NCI-H446 (cell line): ENCODE results near the gene PPID.
"Not testable (repeated sequence)": the region's sequence is repeated elsewhere in the genome, so short reads cannot be mapped to it uniquely, and the experiment has no call there.

Experiments used
- DNase-seq, 2 experiments: peaks; one replicate each; lab custom pipeline; 2025; lab: John Stamatoyannopoulos, UW

PPID gene

DNA sequence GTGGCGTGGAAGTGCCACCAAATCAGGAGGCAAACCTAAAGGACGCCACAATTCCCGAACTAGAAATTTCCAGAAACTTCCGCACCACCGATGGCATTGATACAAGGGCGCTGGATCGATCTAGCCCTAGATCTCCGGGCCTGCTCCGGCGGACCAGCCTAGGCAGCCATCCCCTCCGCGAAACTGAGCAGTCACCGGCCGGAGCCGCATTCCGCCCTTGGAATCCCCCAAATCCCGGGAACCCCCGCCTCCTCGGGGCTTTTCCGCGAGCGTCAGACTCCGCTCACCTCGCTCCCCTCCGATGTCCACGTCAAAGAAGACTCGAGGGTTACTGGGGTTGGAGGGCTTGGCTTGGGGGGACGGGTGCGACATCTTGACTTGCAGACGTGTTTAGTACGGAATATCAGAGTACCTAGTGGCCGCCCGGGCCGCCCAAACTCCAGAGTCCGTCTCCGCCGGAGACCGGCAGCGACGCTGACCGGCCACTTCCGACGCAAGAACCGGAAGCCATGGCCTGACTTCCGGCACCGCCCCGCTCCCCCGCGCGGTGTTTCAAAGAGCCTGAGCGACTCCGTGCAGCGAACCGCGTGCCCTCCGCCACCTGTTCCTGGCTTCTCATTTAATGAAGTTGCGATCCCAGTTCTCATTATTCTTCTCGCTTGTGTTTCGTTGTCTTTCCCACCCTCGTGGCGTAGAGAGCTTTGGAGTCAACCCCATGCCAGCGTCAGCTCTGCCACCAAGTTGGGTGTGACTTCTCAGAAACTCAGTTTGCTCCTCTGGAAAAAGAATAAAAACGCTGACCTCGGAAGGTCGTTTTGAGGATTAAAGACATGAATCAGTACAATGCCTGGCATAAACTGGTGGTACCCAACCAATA, at the start of gene PPID:
TSS of gene PPID (minus strand) at position 480 of the 877 bp plus-strand sequence. CDS start at position 372, 108 bp downstream.
- DNase-seq: peak; percentile 48 to 79

DNA sequence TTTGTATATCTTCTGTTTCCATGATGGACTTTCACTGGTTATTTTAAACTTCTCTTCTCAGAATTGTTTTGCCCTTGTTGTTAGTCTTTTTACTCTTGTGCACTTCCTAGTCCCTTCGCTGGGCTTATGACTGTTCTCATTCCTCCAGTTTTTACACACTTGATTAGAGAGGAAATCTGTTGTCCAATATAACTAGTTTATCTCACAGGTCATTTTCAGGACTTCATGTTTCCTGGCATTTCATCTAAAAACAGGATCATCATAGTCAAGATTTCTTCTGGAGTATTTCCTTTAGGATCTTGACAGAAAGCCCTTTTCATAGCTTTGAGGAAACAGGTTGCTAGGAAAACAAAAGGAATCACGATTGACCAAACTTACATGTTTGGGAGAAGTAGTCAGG, 48.6 kb upstream of the PPID start:
- DNase-seq: no peak

- no peak for DNase-seq
These were observed 47.5 kb upstream of the PPID start for GRCh38 chr4:158770671-158771070.

GRCh38 chr4:158769175-158769921, 46.2 kb upstream of the PPID start:
- DNase-seq: no peak

DNA sequence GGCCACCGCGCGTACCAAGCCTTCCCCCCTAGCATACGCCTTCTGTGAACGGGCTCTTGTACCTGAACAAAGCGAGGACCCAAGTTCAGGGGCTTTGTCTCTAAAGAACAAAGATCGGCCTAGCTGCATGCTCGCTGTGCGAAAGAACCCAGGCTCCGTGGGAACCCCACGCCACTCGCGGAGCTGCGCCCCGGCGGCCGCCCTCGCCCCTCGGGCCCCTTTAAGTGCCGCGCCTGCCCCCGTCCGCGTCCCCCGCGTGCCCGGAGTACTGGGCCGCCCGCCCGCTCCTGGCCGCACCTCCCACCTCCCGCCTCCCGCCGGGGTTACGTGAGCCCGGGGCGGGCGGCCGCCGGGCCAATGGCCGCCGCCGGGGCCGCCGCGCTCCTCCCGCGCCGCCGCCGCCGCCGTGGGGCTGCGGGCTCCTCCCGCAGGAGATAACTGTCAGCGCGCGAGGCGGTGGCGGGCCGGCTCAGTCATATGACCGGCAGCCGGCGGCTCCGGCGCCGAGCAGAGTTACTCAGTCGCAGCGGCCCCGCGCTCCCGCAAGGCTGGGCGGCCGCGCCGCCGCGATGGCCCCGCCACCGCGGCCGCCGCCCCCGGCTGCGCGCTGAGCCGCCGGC, 45.5 kb upstream of the PPID start, which contains the start of gene FNIP2:
TSS of gene FNIP2 (plus strand) at position 472 of the 620 bp plus-strand sequence. CDS start 187 bp downstream, outside the sequence.
- DNase-seq: peak in 1 of 2 experiments; percentile 77

DNA sequence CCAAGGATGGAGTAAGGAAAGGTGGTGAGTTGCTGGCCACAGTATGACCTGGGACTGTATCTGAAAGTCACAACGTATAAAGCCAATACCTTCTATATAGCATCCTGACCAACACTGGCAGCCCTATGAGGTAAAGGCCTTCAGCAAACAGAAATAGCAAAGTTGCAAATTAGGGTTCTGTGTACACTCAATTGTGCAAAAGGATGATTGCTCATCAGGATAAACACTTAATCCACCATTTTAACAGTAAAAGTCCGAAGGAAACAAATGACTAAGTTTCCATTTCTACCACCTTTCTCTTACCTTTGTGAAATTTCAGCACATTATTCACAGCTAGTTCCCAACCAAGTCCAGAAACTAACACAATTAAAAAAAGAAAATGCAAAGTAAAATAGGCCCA, 44.3 kb upstream of the PPID start:
- DNase-seq: no peak

- DNase-seq: no peak
These were observed 43.3 kb upstream of the PPID start for GRCh38 chr4:158766434-158767044.

GRCh38 chr4:158763462-158763861, 40.3 kb upstream of the PPID start:
- DNase-seq: no peak

- DNase-seq: no peak
These were observed 39.4 kb upstream of the PPID start for GRCh38 chr4:158762553-158762952.

DNA sequence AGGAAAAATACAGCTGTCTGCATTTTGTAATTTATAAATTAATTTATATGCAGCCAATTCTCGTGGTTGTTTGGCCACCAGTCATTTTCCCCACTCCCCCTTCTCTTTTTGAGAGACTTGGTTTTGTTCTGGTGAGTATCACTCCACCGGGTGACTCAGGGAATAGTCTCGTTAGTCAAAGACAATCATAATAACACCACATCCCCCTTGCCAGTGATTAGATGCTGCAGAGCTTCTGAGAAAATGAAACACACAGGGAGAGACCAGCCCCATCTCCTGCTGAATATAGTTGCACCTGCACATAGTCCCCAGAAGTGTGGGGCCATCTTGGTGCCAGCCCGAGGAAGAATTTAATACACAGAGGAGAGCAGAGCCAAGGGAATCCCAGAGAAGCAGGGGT, 37.7 kb upstream of the PPID start:
- no peak for DNase-seq

GRCh38 chr4:158759539-158759938, 36.3 kb upstream of the PPID start:
- DNase-seq: not testable (repeated sequence)

DNA sequence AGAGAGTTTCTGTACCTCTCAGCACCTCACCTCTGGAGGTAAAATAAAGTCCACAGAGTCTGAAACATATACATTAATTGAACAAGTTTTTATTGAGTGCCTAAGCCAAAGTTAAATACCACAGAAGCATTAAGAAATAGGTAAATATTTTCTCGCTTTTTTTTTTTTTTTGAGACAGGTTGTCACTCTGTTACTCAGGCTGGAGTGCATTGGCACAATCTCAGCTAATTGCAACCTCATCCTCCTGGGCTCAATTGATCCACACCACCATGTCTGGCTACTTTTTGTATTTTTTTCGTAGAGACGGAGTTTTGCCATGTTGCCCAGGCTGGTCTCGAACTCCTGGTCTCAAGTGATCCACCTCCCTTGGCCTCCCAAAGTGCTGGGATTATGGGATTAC, 35.5 kb upstream of the PPID start:
- no peak for DNase-seq

DNA sequence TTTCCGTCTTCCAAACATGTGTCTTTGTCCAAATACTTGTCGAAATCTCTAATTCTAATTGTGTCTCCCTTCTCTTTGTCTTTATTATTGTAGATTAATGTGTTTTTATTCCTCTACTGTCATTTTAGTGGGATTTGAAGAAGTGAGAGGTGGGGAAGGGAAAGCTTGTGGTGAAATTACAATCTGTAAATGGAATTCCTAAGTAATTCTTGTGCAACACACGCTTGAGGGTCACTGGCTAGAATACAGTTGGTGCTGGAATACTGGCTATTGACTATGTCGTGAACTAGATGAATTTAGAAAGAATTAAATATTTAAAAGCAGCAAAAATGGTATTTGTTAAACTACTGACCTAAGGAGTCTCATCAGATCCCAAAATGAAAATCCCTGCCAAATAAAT, 34.9 kb upstream of the PPID start:
- DNase-seq: no peak

GRCh38 chr4:158756588-158756987, 33.4 kb upstream of the PPID start:
- DNase-seq: no peak

GRCh38 chr4:158755819-158756218, 32.6 kb upstream of the PPID start:
- not testable (repeated sequence) for DNase-seq

DNA sequence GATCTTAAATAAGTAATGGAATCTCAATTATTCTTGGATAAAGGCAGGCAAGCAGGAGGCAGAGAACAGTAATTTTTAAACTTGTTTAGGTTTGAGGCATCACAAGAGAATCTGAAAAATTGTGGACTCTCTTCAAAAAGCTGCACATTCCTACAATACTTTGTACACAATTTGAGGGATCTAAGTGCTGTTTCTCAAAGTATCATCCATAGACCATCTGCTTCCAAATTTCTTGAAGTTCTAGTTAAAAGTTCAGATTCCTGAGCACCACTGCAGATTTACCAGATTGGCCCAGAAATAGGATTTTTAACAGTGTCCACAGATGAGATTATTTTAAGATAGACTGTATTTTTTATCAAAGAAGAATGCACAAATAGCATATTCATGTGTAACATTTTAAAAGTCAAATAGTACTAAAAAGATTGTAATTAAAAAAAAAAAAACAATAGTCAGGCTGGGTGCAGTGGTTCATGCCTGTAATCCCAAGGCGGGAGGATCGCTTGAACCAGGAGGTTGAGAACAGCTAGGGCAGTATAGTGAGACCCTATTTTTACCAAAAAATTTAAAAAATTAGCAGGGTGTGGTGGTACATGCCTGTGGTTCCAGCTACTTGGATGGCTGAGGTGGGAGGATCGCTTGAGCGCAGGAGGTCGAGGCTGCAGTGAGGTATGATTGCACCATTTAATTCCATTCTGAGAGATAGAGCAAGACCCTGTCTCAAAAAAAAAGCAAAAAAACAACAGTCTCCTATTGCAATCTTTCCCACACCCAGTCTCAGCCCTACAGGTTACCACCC, 31.4 kb upstream of the PPID start:
- no peak for DNase-seq

- DNase-seq: no peak
These were observed 27.2 kb upstream of the PPID start for GRCh38 chr4:158750379-158750778.

DNA sequence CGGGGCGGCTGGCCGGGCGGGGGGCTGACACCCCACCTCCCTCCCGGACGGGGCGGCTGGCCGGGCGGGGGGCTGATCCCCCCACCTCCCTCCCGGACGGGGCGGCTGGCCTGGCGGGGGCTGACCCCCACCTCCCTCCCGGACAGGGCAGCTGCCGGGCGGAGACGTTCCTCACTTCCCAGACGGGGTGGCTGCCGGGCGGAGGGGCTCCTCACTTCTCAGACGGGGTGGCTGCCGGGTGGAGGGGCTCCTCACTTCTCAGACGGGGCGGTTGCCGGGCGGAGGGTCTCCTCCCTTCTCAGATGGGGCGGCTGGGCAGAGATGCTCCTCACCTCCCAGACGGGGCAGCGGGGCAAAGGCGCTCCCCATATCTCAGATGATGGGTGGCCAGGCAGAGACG, 23.3 kb upstream of the PPID start:
- not testable (repeated sequence) for DNase-seq

- no peak for DNase-seq
These were observed 18.3 kb upstream of the PPID start for GRCh38 chr4:158741326-158742021.

- no peak for DNase-seq
These were observed 16.4 kb upstream of the PPID start for GRCh38 chr4:158739600-158739999.

- DNase-seq: no peak
These were observed 15.7 kb upstream of the PPID start for GRCh38 chr4:158738866-158739265.
